UCSD-AML1 (cell line): ENCODE results near the gene NSDHL.
"Not testable (repeated sequence)": the region's sequence is repeated elsewhere in the genome, so short reads cannot be mapped to it uniquely, and the experiment has no call there.

Experiments used
- DNase-seq: peaks from one replicate; lab custom pipeline; 2025; ENCODE audit not compliant: unreplicated experiment; lab: John Stamatoyannopoulos, UW

Gene NSDHL

DNA sequence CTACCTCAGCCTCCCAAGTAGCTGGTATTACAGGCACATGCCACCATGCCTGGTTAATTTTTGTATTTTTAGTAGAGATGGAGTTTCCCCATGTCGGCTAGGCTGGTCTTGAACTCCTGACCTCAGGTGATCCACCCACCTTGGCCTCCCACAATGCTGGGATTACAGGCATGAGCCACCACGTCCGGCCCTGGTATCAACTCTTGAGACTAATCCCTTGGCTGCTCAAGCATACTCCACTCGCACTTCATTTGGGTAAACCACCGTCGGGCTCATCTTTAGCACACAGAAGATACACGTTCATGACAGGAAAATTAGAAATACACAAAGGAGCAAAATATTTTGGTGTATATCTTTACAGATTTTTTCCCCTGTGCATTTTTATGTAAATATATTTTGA is 79.2 kb downstream of the NSDHL start:
- DNase-seq = not testable (repeated sequence)

DNA sequence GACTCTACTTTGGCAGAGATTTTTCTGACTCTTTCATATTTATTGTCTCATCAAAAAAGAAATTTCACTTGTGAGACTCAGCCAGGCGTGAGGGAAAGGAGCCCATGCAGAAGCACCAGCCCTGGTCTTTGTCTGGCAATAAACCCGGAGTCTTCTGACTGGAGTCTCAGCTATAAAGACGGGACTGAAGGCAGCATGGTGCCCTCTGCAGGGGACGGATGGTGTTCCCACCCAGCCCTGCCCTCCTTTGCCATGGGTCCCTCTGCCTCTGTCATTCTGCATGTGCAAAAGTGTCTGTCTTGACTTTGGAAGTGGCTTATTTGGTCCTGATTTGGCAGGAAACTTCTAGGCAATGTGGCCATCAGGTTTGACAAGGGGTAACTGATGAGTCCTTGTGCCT is 81.2 kb downstream of the NSDHL start:
- DNase-seq = peak; percentile 40

DNA sequence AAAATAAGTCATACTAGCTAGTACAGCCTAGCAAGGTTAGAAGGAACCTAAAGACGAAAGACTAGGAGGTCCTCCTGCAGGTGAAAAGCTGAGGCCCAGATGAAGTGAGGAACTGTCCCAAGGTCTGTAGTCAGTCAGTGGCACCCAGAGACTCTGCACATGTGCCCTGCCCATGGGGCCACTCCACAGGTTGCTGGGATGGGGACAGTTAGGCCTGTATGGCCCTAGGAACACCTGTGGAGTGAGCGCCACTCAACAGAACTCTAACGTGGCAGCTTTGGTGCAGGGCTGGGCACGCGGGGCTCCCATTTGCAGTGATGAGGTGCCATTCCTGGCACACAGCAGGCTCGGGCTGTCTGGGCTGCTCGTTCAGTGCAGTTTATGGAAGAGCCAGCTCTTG is 81.8 kb downstream of the NSDHL start:
- no peak for DNase-seq

DNA sequence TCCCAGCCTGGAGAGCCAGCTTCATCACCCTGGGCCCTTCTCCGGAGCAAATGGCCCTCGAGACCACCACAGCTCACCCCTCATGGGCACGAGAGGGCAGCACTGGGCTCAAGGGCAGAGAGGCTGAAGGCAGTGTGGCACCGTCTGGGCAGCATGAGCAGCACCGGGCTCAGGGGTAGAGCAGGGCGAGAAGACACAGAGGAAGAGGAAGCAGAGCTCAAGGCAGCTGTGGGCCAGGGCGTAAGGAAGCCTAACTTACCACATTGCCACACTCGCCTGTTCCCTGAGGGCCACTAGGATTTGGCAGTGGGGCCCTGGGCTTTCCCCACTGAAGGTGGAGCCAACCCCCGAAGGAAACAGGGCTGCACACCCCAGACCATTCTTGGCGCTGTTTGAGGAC is 82.5 kb downstream of the NSDHL start:
- DNase-seq = peak; percentile 59

DNA sequence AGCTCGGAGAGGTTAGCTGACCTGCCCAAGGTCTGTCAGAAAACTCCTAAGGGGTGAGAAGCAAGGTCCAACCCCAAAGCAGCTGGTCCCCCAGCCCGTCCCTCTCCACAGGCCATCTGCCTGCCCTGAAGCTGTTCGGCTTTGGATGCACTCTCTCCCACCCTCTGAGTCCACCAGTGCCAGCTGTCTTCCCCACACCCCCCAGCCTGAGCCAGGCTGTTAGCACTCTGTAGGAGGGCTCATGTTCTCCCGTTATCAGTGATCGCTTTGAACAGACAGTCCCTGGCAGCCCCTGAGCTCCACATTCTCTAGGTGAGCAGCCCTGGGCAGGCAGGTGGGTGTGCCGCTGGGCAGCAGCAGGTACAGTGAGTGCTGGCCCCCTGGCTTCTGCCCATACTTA is 83.0 kb downstream of the NSDHL start:
- no peak for DNase-seq

DNA sequence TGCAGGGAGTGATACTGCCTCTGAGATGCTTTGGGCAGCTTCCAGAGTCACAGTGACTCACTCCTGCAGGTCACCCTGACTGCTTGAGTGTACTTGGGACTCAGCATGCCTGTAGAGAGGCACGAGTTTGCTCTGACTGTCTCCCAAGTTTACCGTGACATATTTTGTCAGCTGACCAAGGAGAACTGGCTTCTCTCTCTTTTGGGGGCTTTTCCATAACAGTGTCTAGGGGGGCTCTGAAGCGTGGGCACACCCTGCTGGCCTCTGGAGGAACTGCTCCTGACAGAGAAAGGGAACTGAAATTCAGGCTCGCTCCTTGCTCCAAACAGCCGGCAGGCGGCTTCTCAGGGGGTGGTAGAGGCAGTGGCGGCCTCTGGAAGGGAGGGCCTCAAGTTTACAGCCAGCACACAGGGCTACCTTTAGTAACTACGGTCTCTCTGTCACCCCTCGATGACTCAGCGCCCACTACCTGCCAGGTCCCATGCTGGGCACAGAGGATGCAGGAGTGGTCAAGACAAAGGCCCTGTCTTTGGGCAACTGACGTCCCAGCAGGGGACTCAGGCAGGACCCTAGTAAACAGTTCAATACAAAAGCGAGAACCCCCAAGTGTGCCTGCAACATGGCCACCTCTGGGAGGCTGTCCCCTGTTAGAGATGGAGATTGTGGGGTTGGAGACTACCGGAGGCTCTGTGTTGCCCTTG is 84.8 kb downstream of the NSDHL start:
- peak; percentile 52 for DNase-seq

DNA sequence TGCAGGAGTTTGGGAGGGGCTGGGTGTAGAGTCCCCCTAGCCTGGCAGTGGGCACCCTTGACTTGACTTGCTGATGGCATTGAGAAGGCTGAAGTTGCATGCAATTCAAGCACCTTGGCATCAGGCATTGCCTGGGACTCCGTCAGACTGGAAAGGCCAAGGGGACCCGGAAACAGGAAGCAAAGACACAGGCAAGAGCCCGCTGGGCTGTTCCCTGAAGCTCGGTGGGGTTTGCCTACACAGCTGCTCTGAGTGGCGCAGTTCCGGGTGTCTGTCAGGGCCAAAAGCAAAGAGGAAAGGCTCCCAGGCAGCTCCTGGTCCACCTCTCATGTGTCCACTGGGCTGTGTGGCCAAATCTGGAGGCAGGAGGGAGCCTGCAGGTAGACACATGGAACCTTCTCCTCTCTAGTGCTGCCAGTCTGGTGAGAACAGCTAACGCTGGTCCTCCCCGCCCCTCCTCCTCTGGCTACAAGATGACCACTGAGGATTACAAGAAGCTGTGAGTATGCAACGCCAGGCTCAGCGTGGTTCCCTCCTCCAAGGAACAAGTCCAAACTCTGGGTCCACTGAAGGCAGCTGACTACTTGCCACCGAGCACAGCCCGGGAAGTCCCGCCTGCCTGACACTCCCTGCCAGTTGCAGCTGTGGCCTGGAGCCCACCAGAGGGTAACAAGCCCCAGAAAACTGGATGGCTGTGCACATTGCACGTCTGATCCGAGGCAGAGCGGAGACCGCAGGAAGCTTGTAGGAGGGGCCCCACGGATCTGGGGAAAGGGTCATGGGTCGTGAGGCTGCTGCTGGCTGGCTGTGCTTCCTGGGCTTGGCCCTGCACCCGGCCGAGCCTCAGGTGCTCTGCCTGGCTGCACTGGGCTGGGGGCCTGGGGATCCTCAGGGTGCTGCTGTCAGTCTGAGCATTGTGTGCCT is 87.1 kb downstream of the NSDHL start:
- DNase-seq = peak; percentile 48

DNA sequence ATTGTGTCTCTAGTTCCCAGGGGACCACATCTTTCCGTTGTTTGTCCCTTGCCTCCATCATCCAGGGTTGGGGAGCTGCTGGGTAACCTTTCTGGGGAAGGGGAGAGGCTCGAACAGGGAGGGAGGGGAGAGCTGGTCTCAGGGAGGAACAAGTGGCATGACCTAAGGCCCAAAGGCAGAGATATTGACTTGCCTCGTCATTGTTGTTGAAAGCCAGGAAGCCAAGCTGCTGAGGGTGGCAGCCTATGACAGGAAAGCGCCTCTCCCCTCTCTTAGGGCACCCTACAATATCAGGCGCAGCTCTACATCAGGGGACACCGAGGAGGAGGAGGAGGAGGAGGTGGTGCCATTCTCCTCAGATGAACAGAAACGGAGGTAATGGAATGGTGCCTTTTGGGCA is 87.8 kb downstream of the NSDHL start:
- peak; percentile 32 for DNase-seq
